Stomach (tissue), 4 donors: ENCODE measurements around the gene URM1.

Experiments used
- EP300 ChIP-seq: sonication (generic); formaldehyde crosslinking; IDR thresholded peaks from one replicate; pipeline ENCODE4 v1.6.1; 2017; ENCODE audit warnings: antibody characterized with exemption
- POLR2AphosphoS5 ChIP-seq, 3 donors: sonication (generic); formaldehyde crosslinking; IDR thresholded peaks; one replicate each; pipeline ENCODE4 v1.6.1; 2016; ENCODE audit warnings: antibody characterized with exemption in 3 of 3

DNA sequence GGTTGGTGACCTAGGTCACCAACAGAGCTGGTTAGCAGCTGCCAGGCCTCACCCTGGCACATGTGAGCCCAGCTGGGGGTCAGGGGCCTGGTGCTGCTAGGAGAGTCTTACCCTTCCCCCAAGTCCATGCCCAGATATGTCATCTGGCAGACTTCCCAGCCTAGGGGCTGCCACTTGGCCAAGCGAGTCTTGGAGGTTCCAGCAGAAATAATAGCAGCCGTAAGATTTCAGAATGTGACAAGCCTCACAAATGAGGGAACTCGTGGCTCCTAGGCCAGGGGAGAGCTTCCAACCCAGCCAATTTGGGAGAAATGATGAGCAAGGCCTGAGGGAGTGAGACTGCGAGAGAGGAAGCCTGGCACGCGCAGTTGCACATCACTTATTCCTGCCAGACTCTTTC lies 11.1 kb downstream of the URM1 start:
- TF ChIP-seq EP300 (no peak), POLR2AphosphoS5 (IDR thresholded peaks at IDR 0.05) (no peak)
